ENCODE measurements around the gene CHAT.

CHAT gene

GRCh38 chr10:49650724-49651034, 36.8 kb downstream of the CHAT start:
- in situ Hi-C loops (cut with MboI; ENCODE audit: low sequenced_read_pairs) = no loop called here

- in situ Hi-C loops (cut with MboI; ENCODE audit: low sequenced_read_pairs) = no loop called here
Measured at GRCh38 chr10:49651039-49651835, 37.4 kb downstream of the CHAT start.

DNA sequence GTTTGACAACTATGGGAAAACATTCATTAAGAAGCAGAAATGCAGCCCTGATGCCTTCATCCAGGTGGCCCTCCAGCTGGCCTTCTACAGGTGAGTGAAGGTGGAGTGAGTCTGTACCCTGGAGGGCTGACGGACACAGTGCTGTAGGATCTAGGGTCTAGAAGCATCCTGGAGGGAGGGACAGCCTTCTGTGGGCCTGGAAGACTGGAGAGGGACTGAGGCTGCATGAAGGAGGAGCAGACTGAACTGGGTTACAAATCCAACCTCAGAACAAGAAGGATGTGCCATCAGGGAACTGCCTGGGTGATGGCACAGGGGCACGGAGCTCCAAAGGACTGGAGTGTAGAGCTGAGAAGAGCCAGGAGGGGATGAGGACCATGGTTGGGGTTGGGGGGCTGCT, 38.1 kb downstream of the CHAT start:
- in situ Hi-C loops (cut with MboI; ENCODE audit: low sequenced_read_pairs) = no loop called here

DNA sequence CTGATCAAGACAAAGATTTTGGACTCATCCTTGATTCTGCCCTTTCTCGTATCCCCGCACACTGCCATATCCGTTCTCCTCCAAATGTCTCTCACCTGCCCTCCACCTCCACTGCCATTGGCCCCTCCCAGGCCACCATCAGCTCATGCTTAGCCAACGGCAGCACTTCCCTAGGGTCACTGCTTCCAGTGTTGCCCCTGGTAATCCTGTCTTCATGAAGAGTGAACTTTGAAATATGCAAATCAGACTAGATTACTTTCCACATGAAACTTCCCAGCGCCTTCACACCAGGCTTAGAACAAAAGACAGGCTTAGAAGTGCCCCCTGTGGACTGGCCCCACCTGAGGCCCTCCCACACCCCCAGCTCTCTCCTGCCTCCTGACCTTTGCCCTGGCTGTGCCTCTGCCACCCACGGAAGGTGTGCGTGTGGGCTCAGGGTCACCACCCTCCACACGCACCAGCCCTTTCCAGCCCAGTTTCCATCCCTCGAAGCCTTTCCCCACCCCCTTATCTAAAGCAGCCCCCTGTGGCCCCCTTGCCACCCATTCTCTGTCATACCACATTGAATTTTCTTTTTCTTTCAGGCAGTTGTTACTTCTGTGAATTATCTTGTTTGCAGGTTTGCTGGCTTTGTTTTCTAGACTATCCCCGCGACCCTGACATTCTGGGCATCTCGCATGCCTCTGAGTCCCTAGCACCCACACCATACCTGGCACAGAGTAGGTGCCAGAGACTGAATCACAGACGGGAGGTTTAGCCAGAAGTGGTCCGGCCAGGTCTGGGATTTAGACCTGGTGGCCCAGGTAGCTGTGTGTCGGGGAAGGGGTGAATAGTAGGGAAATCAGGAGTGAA, 38.8 kb downstream of the CHAT start:
- in situ Hi-C loops (cut with MboI; ENCODE audit: low sequenced_read_pairs) = no loop called here

DNA sequence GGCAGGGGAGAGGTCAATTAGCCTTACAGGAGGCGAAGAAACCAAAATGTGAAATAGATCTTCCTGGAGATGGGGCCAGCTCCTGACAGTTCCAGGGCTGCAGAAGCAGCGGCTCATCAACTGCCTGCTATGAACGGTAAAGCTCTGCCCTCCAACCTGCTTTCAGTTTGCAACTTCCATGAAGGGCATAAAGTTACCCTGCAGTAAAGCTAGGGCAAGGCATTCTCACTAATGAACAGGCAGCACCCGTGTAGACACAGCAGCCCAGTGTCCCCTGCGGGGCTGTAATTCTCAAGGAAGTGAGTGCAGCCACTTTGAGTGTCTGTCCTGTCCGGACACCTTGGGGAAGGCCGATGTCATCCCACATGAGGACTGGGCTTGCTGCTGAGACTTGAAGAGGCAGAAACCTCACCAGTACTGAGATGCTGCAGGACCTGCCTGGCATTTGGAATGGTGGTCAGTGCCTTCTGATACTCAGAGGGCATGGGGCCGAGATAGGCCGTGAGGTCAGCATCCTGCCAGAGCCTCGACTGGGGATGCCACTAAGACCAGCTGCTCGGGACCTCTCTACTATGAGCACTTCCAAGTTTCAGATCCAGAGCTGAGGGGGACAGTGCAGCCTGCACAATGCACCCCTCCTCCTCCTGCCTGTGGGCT, 39.6 kb downstream of the CHAT start:
- in situ Hi-C loops (cut with MboI; ENCODE audit: low sequenced_read_pairs) = no loop called here

DNA sequence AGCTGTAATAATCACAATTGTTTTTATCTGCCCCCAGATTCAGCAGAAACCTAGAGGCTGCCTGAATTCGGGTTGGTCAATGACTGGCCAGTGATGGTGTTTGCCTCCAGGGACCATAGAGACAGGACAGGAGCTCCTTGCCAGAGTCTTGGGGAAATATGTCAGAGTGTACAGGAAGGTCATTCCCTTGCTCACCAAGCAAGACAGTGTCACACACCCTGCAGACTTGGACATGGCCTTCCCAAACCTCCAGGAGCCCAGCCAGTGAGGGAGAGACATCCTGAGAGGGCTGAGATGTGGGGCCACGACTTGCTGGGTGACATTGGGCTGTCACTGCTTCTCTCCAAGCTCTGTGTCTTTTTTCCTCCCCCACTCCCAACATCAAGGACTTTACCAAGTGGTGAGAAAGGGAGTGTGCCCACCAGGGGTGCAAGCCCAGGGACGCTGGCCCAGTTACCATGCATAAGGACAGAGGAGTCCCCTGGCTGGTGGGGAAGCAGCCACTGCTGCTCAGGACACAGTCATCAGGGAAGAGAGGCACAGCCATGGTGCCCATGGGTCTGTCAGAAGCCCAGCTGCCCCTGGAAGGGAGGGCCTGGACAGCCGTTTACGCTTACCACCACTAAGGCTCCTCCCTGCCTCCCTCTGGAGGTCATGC, 40.3 kb downstream of the CHAT start:
- in situ Hi-C loops (cut with MboI; ENCODE audit: low sequenced_read_pairs) = no loop called here

DNA sequence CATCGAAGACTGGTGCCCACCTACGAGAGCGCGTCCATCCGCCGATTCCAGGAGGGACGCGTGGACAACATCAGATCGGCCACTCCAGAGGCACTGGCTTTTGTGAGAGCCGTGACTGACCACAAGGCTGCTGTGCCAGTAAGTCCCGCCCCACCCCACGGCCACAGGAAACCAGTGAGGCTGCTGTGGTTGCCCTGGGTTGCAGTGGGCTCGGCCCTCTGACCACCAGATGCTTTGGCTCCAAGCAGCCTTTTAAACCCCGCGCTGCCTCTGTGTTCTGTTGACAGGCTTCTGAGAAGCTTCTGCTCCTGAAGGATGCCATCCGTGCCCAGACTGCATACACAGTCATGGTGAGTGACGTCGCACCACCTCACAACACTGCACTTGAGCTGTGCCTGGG, 41.3 kb downstream of the CHAT start:
- in situ Hi-C loops (cut with MboI; ENCODE audit: low sequenced_read_pairs) = no loop called here

GRCh38 chr10:49656845-49657493, 43.1 kb downstream of the CHAT start:
- in situ Hi-C loops (cut with MboI; ENCODE audit: low sequenced_read_pairs) = no loop called here

- in situ Hi-C loops (cut with MboI; ENCODE audit: low sequenced_read_pairs) = no loop called here
Measured at GRCh38 chr10:49657606-49658005, 43.8 kb downstream of the CHAT start.

GRCh38 chr10:49661140-49661856, 47.5 kb downstream of the CHAT start:
- in situ Hi-C loops (cut with MboI; ENCODE audit: low sequenced_read_pairs) = no loop called here

DNA sequence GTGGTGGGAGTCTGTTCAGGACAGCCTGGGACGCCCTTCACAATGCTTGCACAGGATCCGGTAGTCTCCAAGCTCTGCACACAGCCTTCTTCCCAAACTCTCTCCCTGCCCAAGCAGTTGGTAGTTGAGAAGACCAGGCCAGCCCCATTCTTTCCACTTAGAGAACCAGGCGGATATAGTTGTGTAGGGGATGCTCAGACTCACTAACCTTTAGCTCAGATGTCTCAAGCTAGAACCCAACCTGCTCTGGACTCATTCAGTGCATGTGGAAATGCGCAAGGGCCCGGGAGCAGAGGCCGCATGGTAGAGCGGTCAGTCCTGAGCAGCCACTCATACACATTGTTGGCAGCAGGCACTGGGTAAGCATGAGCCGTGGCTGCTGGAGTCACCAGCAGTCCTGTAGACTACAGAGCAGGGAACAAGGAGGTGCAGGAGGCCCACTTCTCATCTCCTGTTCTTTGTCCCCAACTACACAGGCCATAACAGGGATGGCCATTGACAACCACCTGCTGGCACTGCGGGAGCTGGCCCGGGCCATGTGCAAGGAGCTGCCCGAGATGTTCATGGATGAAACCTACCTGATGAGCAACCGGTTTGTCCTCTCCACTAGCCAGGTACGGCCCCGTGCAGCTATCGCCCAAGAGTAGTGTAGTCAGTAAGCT, 48.5 kb downstream of the CHAT start:
- in situ Hi-C loops (cut with MboI; ENCODE audit: low sequenced_read_pairs) = no loop called here

- in situ Hi-C loops (cut with MboI; ENCODE audit: low sequenced_read_pairs) = no loop called here
Measured at GRCh38 chr10:49663596-49663995, 49.8 kb downstream of the CHAT start.

- in situ Hi-C loops (cut with MboI; ENCODE audit: low sequenced_read_pairs) = no loop called here
Measured at GRCh38 chr10:49664006-49664841, 50.4 kb downstream of the CHAT start.

- in situ Hi-C loops (cut with MboI; ENCODE audit: low sequenced_read_pairs) = no loop called here
Measured at GRCh38 chr10:49664842-49665355, 51.1 kb downstream of the CHAT start.

DNA sequence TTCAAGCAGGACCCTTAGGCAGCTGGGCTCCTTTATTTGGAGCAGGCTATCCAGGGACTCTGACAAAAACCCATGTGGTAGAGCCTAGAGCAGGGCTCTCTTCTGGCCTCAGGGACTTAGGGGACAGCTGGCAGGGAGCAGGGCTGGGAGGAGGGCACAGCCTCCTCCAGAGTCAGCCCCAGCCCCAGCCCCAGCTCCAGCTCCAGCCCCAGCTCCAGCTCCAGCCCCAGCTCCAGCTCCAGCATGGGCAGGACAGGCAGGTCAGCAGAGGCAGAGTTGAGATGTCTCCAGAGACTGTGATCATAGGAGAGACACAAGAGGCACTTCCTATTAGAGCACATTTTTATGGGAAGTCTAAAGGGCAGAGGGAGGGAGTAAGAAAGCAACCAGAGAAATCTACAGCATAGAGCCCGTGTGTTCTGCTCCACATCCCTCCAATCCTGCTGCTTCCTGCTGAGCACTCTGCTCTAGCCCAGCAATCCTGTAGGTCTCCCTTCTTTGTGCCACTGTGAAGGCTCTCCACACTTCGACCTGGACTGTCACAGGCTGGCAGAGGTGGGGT, 52.3 kb downstream of the CHAT start:
- in situ Hi-C loops (cut with MboI; ENCODE audit: low sequenced_read_pairs) = no loop called here

GRCh38 chr10:49666685-49667084, 52.8 kb downstream of the CHAT start:
- in situ Hi-C loops (cut with MboI; ENCODE audit: low sequenced_read_pairs) = no loop called here

DNA sequence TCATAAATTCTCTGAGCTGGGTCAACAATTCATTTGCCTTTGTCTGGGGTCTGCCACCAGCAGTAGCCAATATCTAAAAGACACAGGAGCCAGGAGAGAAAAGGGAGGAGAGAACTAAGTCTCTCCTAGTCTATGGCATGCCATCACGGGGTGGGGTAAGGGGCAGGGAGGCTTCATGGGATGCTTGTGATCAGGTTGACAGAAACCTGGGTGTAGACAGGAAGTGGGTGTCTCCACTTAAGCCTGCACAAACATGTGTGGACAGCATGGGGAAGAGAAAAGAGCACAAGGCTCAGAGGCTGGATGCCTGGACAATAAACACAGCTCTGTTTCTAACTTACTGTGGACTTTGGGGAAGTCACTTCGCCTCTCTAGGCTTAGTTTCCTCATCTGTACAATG, 54.2 kb downstream of the CHAT start:
- in situ Hi-C loops (cut with MboI; ENCODE audit: low sequenced_read_pairs) = no loop called here

GRCh38 chr10:49668684-49669083, 54.8 kb downstream of the CHAT start:
- in situ Hi-C loops (cut with MboI; ENCODE audit: low sequenced_read_pairs) = no loop called here
